GM12874 (cell line): Measurements from ENCODE around the gene SRCAP.

Experiments used
- TF ChIP-seq, protein P1 (sequence below): IDR thresholded peaks from 2 replicates; pipeline ENCODE4 v1.5.1; 2011; ENCODE audit warnings: low read depth, mild to moderate bottlenecking, control low read depth, low read length, moderate library complexity; ENCODE audit not compliant: insufficient read depth

The SRCAP gene

DNA sequence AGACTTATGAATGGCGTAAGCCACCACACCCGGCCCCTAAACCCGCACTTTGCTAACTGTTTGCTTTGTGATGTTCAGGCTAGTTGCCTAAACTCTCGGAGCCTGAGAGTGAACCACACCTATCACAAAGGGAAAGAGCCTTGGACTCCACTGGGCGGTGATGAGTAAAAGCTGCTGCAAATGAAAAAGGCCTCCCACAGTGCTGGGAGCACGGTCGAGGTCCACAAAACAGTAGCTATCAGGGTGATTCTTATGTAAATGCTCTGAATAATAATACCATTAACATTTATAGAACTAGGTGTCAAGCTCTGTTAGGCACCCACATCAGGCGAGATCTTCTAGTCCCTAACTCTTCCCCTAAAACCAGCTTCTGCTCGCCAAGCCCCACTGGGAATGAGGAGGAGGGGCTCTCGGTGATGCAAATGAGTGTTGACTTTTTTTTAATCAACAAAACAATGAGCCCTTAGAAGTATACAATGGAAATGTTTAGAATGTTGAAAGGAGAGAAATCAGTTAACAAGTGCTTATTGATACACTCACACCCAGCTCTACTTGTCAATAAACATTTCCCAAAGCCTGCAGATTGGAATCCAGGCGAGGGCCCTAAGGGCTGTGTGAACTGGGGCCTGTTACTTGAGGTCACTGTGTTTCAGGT is 20.9 kb upstream of the SRCAP start:
- TF ChIP-seq, protein P1, sequence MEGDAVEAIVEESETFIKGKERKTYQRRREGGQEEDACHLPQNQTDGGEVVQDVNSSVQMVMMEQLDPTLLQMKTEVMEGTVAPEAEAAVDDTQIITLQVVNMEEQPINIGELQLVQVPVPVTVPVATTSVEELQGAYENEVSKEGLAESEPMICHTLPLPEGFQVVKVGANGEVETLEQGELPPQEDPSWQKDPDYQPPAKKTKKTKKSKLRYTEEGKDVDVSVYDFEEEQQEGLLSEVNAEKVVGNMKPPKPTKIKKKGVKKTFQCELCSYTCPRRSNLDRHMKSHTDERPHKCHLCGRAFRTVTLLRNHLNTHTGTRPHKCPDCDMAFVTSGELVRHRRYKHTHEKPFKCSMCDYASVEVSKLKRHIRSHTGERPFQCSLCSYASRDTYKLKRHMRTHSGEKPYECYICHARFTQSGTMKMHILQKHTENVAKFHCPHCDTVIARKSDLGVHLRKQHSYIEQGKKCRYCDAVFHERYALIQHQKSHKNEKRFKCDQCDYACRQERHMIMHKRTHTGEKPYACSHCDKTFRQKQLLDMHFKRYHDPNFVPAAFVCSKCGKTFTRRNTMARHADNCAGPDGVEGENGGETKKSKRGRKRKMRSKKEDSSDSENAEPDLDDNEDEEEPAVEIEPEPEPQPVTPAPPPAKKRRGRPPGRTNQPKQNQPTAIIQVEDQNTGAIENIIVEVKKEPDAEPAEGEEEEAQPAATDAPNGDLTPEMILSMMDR = no peak

DNA sequence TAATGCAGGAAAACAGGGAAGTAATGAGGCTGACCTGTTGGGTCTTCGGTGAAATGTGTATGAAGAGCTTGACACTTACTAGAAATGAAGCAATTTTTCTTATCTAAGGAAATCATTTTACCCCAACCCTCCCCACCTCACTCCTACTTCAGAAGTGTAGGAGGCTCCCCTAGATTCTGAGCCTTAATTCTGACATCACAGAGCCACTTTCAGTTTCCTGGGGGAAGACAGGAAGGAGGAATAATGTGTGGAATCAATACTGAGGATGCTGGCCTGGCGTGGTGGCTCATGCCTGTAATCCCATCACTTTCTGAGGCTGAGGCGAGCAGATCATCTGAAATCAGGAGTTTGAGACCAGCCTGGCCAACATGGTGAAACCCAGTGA is 20.4 kb upstream of the SRCAP start:
- TF ChIP-seq, protein P1 = no peak

DNA sequence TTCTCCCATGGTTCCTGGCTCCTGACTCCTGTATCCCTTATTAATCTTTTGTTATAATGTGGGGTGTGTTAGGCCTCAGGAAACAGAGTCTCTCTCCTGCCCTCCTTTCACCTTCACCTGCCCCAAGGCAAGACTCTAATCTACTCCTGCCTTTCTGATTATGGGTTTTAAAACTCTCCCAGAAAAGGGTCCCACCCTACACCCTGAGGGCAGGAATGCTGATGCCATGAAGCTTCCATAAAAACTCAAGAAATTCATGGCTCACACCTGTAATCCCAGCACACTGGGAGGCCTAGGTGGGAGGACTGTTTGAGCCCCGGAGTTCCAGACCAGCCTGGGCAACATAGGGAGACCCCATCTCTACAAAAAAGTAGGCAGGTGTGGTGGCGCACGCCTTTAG is 18.6 kb upstream of the SRCAP start:
- TF ChIP-seq, protein P1 = no peak

DNA sequence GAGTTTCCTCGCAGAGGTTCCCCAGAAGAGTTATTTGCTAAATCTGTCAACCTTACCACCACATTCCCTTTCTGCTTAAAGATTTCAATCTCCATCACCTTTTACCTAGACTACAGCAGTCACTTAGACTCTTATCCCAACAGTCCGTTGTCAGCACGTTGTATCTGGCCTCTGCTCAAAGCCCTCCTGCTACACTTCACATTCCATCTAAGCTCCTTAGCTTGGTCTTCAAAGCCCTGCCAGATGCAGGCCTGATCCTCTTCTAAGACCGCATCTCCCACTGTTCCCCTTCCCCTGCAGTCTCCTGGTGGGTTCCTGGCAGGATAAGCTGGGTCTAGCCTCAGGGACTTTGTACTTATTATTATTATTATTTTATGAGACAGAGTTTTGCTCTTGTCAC is 10.3 kb upstream of the SRCAP start:
- TF ChIP-seq, protein P1 = no peak

DNA sequence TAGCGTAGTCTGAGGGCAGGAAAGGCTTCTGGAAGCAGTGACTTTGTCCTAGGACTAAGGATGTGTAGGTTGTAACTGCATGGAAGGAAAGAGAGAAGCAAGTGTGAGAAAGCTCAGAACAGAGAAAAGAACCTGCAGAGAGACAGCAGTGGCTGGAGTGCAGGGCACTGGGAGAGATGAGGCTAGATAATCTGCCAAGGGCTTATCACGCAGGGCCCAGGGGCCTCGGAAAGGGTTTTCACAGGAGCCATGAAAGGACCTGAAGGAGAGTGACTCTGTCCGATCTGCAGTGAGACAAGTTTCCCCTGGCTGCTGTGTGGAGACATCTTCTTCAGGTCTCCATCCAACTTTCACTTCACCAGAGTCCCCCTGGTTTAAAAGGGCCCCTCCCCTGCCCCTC is 7.1 kb upstream of the SRCAP start:
- TF ChIP-seq, protein P1 = no peak

DNA sequence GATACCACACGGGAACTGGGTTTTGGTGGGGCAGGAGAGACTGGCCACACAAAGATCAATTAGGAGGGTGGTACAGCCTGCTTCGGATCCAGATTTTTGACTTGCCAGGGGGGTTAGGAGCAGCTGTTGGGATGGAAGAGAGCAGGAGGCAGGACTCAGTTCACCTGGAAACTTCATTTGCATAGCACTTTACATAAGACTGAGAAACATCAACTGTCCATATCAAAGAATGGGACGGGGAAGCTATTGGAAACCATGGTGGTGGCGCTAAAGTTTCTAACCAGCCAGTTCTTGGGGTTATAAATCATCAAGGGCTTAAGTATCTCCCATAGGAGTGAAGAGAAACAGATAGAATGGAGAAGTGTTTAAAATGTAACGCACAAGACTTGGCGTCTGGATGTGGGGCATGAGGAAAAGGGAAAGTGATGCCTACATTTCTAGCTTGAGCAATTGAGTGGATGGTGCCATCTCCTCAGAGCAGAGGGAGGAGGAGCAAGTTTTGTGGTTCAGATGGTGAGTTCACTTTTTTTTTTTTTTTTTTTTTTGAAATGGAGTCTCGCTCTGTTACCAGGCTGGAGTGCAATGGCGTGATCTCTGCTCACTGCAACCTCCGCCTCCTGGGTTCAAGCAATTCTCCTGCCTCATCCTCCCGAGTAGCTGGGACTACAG is 6.4 kb upstream of the SRCAP start:
- TF ChIP-seq, protein P1 = no peak

DNA sequence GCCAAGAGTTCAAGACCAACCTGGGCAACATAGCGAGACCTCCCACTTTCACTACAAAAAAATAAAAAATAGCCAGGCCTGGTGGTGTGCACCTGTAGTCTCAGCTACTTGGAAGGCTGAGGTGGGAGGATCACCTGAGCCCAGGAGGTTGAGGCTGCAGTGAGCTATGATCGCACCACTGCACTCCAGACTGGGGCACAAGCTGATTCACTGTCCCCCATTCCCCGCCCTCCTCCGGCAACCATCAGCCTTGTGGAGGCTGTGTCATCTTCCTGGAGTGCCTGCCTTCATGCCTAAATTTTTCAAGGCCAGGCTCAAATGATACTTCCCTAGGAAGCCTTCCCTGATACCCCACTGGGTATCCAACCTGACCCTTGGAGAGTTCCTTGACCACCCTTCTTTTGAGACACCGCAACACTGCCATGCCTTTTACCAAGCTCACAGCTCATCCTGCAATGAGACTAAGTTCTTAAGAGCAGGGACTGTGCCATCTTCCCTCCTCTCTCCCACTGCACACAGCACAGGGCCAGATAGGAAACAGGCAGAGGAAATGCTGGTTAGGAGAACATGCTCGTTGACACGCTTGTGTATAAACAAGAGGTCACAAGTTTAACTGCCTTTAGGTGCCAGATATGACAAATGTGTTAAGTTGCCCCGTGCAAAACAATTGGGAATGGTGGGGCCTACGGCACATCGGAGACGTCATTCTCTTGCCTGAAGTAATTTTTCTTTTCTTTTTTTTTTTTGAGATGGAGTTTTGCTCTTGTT is 3.9 kb upstream of the SRCAP start:
- TF ChIP-seq, protein P1 = no peak
